HCT116 (cell line): ENCODE data around the gene TAF4.

Source experiments
- CBX3 ChIP-seq: IDR thresholded peaks from 2 replicates; pipeline ENCODE4 v1.6.1; 2012; ENCODE audit warnings: low read depth
- CEBPB ChIP-seq: IDR thresholded peaks from 2 replicates; pipeline ENCODE4 v1.6.1; 2012; ENCODE audit warnings: low read depth
- ELF1 ChIP-seq: IDR thresholded peaks from 2 replicates; pipeline ENCODE4 v1.6.1; 2012; ENCODE audit warnings: low read depth, borderline replicate concordance
- FOSL1 ChIP-seq: IDR thresholded peaks from 2 replicates; pipeline ENCODE4 v1.6.1; 2012; ENCODE audit warnings: low read depth
- JUND ChIP-seq: IDR thresholded peaks from 2 replicates; pipeline ENCODE4 v1.6.1; 2012
- POLR2A ChIP-seq: IDR thresholded peaks from 2 replicates; pipeline ENCODE4 v1.7.0; 2011; ENCODE audit warnings: borderline replicate concordance; ENCODE audit not compliant: insufficient read depth, insufficient read length; ENCODE audit errors: extremely low read depth
- SIN3A ChIP-seq: IDR thresholded peaks from 2 replicates; pipeline ENCODE4 v1.6.1; 2012; ENCODE audit warnings: low read depth
- SP1 ChIP-seq: IDR thresholded peaks from 2 replicates; pipeline ENCODE4 v1.6.1; 2012; ENCODE audit warnings: low read depth
- TCF7L2 ChIP-seq: IDR thresholded peaks from 2 replicates; pipeline ENCODE4 v1.7.0; 2011; ENCODE audit warnings: borderline replicate concordance, inconsistent platforms; ENCODE audit not compliant: insufficient read depth, insufficient read length; ENCODE audit errors: extremely low read depth
- YY1 ChIP-seq: IDR thresholded peaks from 2 replicates; pipeline ENCODE4 v1.6.1; 2011; ENCODE audit warnings: low read length, low read depth, moderate library complexity, mild to moderate bottlenecking; ENCODE audit not compliant: insufficient replicate concordance; ENCODE audit errors: extremely low read depth
- ZFX ChIP-seq: fragments of 450-650 bp; IDR thresholded peaks from 2 replicates; pipeline ENCODE4 v1.6.1; 2017
- TF ChIP-seq, protein P1 (sequence below), 3 experiments: fragments of 200-600 bp in 1 of 3; sonication (generic) in 1 of 3; IDR thresholded peaks in 2 of 3; conservative IDR thresholded peaks in 1 of 3; 2 replicates each; pipeline ENCODE4 v1.5.1; 2012 to 2017; ENCODE audit warnings: low read depth in 2 of 3, low read length in 2 of 3, antibody characterized with exemption in 1 of 3, borderline replicate concordance in 1 of 3, control low read depth in 1 of 3, mild to moderate bottlenecking in 1 of 3, mixed read lengths in 1 of 3, mixed run types in 1 of 3, moderate library complexity in 1 of 3; ENCODE audit not compliant: insufficient read depth in 1 of 3
- TF ChIP-seq, protein P2 (sequence below): IDR thresholded peaks from 2 replicates; pipeline ENCODE4 v1.6.1; 2012; ENCODE audit warnings: low read depth
- TF ChIP-seq, protein P3 (sequence below): IDR thresholded peaks from 2 replicates; pipeline ENCODE4 v1.6.1; 2012

DNA sequence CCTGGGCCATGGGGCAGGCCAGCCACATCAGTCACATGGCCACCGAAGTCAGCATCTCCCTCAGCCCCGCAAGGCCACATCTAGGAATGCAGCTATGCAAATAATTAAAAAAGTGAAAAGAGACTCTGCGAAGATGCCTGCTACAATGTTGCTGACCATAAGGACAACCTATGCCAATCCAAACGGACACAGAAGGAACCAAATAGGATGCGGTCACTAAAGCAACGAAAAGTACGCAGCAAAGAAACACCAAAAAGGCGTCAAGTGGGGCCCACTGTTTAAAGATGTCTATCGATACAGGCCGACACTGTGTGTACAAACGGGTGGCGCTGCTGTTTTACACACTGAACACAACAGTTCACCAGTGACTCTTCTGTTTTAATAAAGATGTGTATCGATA, 56.4 kb downstream of the TAF4 start:
- TF ChIP-seq, protein P1, sequence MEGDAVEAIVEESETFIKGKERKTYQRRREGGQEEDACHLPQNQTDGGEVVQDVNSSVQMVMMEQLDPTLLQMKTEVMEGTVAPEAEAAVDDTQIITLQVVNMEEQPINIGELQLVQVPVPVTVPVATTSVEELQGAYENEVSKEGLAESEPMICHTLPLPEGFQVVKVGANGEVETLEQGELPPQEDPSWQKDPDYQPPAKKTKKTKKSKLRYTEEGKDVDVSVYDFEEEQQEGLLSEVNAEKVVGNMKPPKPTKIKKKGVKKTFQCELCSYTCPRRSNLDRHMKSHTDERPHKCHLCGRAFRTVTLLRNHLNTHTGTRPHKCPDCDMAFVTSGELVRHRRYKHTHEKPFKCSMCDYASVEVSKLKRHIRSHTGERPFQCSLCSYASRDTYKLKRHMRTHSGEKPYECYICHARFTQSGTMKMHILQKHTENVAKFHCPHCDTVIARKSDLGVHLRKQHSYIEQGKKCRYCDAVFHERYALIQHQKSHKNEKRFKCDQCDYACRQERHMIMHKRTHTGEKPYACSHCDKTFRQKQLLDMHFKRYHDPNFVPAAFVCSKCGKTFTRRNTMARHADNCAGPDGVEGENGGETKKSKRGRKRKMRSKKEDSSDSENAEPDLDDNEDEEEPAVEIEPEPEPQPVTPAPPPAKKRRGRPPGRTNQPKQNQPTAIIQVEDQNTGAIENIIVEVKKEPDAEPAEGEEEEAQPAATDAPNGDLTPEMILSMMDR (IDR thresholded peaks at IDR 0.05 in 2 of 3, conservative IDR thresholded peaks at IDR 0.05 in 1 of 3; ENCODE audit: borderline replicate concordance in 1 of 3, insufficient read depth in 1 of 3, low read depth in 2 of 3, low read length in 2 of 3) = no peak
- TF ChIP-seq SIN3A = no peak
- TF ChIP-seq, protein P2, sequence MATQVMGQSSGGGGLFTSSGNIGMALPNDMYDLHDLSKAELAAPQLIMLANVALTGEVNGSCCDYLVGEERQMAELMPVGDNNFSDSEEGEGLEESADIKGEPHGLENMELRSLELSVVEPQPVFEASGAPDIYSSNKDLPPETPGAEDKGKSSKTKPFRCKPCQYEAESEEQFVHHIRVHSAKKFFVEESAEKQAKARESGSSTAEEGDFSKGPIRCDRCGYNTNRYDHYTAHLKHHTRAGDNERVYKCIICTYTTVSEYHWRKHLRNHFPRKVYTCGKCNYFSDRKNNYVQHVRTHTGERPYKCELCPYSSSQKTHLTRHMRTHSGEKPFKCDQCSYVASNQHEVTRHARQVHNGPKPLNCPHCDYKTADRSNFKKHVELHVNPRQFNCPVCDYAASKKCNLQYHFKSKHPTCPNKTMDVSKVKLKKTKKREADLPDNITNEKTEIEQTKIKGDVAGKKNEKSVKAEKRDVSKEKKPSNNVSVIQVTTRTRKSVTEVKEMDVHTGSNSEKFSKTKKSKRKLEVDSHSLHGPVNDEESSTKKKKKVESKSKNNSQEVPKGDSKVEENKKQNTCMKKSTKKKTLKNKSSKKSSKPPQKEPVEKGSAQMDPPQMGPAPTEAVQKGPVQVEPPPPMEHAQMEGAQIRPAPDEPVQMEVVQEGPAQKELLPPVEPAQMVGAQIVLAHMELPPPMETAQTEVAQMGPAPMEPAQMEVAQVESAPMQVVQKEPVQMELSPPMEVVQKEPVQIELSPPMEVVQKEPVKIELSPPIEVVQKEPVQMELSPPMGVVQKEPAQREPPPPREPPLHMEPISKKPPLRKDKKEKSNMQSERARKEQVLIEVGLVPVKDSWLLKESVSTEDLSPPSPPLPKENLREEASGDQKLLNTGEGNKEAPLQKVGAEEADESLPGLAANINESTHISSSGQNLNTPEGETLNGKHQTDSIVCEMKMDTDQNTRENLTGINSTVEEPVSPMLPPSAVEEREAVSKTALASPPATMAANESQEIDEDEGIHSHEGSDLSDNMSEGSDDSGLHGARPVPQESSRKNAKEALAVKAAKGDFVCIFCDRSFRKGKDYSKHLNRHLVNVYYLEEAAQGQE = no peak
- no peak for TF ChIP-seq ZFX
- no peak for TF ChIP-seq ELF1
- TF ChIP-seq JUND = no peak
- TF ChIP-seq YY1 = no peak
- TF ChIP-seq FOSL1 = no peak
- TF ChIP-seq CEBPB = no peak
- TF ChIP-seq, protein P3, sequence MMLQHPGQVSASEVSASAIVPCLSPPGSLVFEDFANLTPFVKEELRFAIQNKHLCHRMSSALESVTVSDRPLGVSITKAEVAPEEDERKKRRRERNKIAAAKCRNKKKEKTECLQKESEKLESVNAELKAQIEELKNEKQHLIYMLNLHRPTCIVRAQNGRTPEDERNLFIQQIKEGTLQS = no peak
- TF ChIP-seq SP1 = no peak
- no peak for TF ChIP-seq POLR2A
- no peak for TF ChIP-seq TCF7L2
- no peak for TF ChIP-seq CBX3
